Measurements from ENCODE around the gene ARHGAP4. TPM values are rescaled to one million over a fixed set of nuclear protein-coding genes. Genes with fewer than 3 reads are reported as not detected.

The ARHGAP4 gene
- total and polyA plus RNA-seq, 3 donors from 2014 or later = 25.6 to 41.3 (median 34.6) TPM

DNA sequence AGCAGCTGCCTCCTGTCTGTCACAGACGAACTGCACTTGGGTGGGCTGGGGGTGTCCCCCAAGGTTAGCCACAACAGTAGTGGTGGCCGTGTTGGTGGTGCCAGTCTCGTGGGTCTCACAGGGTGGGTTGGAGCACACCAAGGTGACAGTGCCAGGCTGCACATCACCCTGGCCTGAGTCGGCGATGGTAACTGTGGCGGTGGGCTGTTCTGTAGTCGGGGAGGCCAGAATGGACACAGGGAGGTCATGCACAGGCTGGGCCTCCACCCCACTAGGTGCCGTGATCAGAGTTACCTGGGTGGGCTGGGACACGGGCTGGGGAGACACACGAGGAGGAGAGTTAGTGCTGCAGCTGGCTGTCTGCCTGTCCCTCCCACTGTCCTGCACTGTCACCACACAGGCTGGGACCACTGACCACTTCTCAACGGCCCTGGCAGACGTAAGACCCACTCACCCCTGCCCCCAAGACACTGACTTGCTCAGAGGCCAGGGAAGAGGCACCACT, 29.2 kb upstream of the ARHGAP4 start:
- WGBS, 2 donors = 84% methylated on average over 5 of the region's 12 CpGs; no CpG with 5 or more reads in 1 of the 2 donors
- Histone ChIP-seq H3K4me1 (no peaks in the 10 kb centered on the region), H3K4me3 (no peak overlapping the region), H3K27me3 (no peaks in the 10 kb centered on the region), H3K9me3 (no peaks in the 10 kb centered on the region), H3K36me3 (ENCODE audit: low read depth, missing control alignments) (no peaks in the 10 kb centered on the region), H3K27ac (no peak overlapping the region)
- TF ChIP-seq, protein P1, sequence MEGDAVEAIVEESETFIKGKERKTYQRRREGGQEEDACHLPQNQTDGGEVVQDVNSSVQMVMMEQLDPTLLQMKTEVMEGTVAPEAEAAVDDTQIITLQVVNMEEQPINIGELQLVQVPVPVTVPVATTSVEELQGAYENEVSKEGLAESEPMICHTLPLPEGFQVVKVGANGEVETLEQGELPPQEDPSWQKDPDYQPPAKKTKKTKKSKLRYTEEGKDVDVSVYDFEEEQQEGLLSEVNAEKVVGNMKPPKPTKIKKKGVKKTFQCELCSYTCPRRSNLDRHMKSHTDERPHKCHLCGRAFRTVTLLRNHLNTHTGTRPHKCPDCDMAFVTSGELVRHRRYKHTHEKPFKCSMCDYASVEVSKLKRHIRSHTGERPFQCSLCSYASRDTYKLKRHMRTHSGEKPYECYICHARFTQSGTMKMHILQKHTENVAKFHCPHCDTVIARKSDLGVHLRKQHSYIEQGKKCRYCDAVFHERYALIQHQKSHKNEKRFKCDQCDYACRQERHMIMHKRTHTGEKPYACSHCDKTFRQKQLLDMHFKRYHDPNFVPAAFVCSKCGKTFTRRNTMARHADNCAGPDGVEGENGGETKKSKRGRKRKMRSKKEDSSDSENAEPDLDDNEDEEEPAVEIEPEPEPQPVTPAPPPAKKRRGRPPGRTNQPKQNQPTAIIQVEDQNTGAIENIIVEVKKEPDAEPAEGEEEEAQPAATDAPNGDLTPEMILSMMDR (IDR thresholded peaks at IDR 0.05) = no peak
- TF ChIP-seq POLR2A (IDR thresholded peaks at IDR 0.05) = no peak
- intact Hi-C loops (cut with DNase I; ENCODE audit: low total_unique reads) = loop anchor here (10.0 kb wide), 1 partner anchor 190 kb away; the partner anchor contains the start of gene PLXNB3
- no peak for DNase-seq

GRCh38 chrX:153954558-153955227, 28.6 kb upstream of the ARHGAP4 start:
- DNase-seq = no peak
- H3K9me3 ChIP-seq = no peaks in the 10 kb centered on the region
- H3K27ac ChIP-seq = no peak overlapping the region
- no peaks in the 10 kb centered on the region for H3K4me1 ChIP-seq
- TF ChIP-seq, protein P1 (IDR thresholded peaks at IDR 0.05) = no peak
- no peak for TF ChIP-seq POLR2A (IDR thresholded peaks at IDR 0.05)
- WGBS, 2 donors = 95 to 96% methylated on average over 8 to 17 of the region's 44 CpGs
- intact Hi-C loops (cut with DNase I; ENCODE audit: low total_unique reads) = loop anchor here (10.0 kb wide), 1 partner anchor 190 kb away; the partner anchor contains the start of gene PLXNB3
- no peaks in the 10 kb centered on the region for H3K36me3 ChIP-seq (ENCODE audit: low read depth, missing control alignments)
- no peaks in the 10 kb centered on the region for H3K27me3 ChIP-seq
- no peak overlapping the region for H3K4me3 ChIP-seq

DNA sequence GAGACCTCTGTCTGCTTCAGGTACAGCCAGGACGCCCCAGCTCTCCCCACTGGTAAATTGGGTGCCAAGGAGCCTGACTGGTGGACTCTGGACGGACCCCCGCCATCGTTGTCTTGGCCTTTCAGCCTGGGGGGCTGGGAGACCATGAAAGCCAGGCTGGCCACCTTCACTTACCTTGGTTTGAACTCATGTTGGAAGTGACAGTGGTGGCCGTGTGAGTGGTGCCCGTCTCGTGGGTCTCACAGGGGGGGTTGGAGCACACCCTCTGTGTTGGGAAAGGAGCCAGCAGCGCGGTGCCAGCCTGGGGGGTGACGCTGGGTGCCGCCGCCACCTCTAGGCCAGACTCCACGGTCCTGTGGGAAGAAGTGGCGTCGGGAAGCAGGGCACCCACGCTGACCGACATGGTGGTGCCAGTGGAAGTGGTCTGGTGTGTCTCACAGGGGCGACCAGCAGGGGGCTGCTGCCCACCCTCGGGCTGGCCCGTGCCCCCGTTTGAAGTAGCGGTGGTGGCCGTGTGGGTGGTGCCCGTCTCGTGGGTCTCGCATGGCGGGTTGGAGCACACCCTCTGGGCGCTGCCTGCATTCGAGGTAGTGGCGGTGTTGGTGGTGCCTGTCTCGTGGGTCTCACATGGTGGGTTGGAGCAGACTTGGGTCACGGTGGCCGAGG, 28.0 kb upstream of the ARHGAP4 start:
- H3K27ac ChIP-seq = peak overlapping the region in 1 of 2 donors; percentile 11
- 84 to 87% methylated on average over 7 to 32 of the region's 33 CpGs for WGBS, 2 donors
- no peaks in the 10 kb centered on the region for H3K36me3 ChIP-seq (ENCODE audit: low read depth, missing control alignments)

DNA sequence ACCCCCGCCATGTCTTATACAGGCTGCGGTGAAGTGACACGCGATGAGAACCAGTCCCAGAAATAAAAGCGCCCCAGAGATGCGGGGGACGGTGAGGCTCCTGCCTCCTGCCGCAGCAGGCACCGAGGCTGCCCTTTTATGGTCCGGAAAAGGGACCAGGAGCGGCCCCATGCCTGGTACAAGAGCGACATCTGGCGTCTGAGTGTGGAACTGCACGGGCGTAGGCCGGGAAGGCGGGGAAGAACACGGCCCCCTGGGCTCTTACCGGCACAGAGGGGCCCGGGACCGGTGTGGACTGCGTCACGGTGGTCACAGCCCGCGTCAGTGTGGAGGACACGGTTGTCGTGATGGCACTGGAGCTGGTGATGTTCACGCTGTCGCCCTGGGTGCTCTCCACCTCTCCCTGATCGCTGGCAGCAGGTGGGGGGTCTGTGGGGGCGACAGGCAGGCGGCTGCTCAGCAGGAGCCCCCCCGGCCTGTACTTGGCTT, 27.3 kb upstream of the ARHGAP4 start:
- 43% methylated on average over 10 of the region's 33 CpGs; no CpG with 5 or more reads in 1 of the 2 donors for WGBS, 2 donors
- Histone ChIP-seq H3K36me3 (ENCODE audit: low read depth, missing control alignments) (no peaks in the 10 kb centered on the region), H3K27ac (peak overlapping the region; percentile 11 to 30), H3K4me1 (peaks cover 3% of the 10 kb centered on the region), H3K27me3 (no peaks in the 10 kb centered on the region), H3K9me3 (no peaks in the 10 kb centered on the region), H3K4me3 (no peak overlapping the region)
- peak; percentile 72 for DNase-seq
- intact Hi-C loops (cut with DNase I; ENCODE audit: low total_unique reads) = loop anchor here (10.0 kb wide), 1 partner anchor 189 kb away; the partner anchor contains the start of gene PLXNB3
- no peak for TF ChIP-seq POLR2A (IDR thresholded peaks at IDR 0.05)
- TF ChIP-seq, protein P1 (IDR thresholded peaks at IDR 0.05) = peak; percentile 82 to 90 (median 90)

More for the DNA sequence above, 28.0 kb upstream of the ARHGAP4 start:
- no peak overlapping the region for H3K4me3 ChIP-seq
- intact Hi-C loops (cut with DNase I; ENCODE audit: low total_unique reads) = loop anchor here (10.0 kb wide), 1 partner anchor 189 kb away; the partner anchor contains the start of gene PLXNB3
- TF ChIP-seq, protein P1 (IDR thresholded peaks at IDR 0.05) = no peak
- no peak for TF ChIP-seq POLR2A (IDR thresholded peaks at IDR 0.05)
- DNase-seq = no peak
- H3K9me3 ChIP-seq = no peaks in the 10 kb centered on the region
- H3K4me1 ChIP-seq = peaks cover 3% of the 10 kb centered on the region
- no peaks in the 10 kb centered on the region for H3K27me3 ChIP-seq

All from testis (tissue), 3 donors.